Measurements from ENCODE around the gene MFAP4.

MFAP4 gene

GRCh38 chr17:19346351-19347255, 40.4 kb downstream of the MFAP4 start:
- DNase-seq (ENCODE audit: low spot score): no peak
- TF ChIP-seq CTCF (IDR thresholded peaks at IDR 0.05; ENCODE audit: extremely low read depth, missing control alignments): no peak

GRCh38 chr17:19345486-19346350, 41.3 kb downstream of the MFAP4 start:
- DNase-seq (ENCODE audit: low spot score): no peak
- TF ChIP-seq CTCF (IDR thresholded peaks at IDR 0.05; ENCODE audit: extremely low read depth, missing control alignments): no peak

GRCh38 chr17:19345067-19345460, 41.9 kb downstream of the MFAP4 start:
- DNase-seq (ENCODE audit: low spot score): no peak
- TF ChIP-seq CTCF (IDR thresholded peaks at IDR 0.05; ENCODE audit: extremely low read depth, missing control alignments): no peak

- no peak for TF ChIP-seq CTCF (IDR thresholded peaks at IDR 0.05; ENCODE audit: extremely low read depth, missing control alignments)
- no peak for DNase-seq (ENCODE audit: low spot score)
These were observed 42.5 kb downstream of the MFAP4 start for GRCh38 chr17:19344311-19345066.

GRCh38 chr17:19343671-19344151, 43.3 kb downstream of the MFAP4 start:
- DNase-seq (ENCODE audit: low spot score): no peak
- no peak for TF ChIP-seq CTCF (IDR thresholded peaks at IDR 0.05; ENCODE audit: extremely low read depth, missing control alignments)

GRCh38 chr17:19343256-19343630, 43.7 kb downstream of the MFAP4 start:
- no peak for TF ChIP-seq CTCF (IDR thresholded peaks at IDR 0.05; ENCODE audit: extremely low read depth, missing control alignments)
- no peak for DNase-seq (ENCODE audit: low spot score)
